HepG2 (cell line): ENCODE results near the gene KATNAL2. TPM values are rescaled to one million over a fixed set of nuclear protein-coding genes. Genes with fewer than 3 reads are reported as not detected.

Experiments used
- CREM ChIP-seq, 2 experiments: sonication (generic) in 1 of 2; formaldehyde crosslinking in 1 of 2; IDR thresholded peaks; 2 replicates each; pipeline versions ENCODE4 v1.4.0 to v1.6.1; 2016 to 2020; ENCODE audit warnings: antibody characterized with exemption in 1 of 2, mild to moderate bottlenecking in 1 of 2, missing genetic modification reagents in 1 of 2
- HMGXB3 ChIP-seq: sonication (generic); formaldehyde crosslinking; IDR thresholded peaks from 2 replicates; pipeline ENCODE4 v1.4.0; 2020; ENCODE audit warnings: missing genetic modification reagents, borderline replicate concordance
- RERE ChIP-seq: IDR thresholded peaks from 2 replicates; pipeline ENCODE4 v1.6.1; 2016; ENCODE audit warnings: low read depth, missing genetic modification reagents, missing compliant biosample characterization
- SAP130 ChIP-seq: IDR thresholded peaks from 2 replicates; pipeline ENCODE4 v1.6.1; 2016; ENCODE audit warnings: low read depth
- SKI ChIP-seq: fragments of 450-650 bp; IDR thresholded peaks from one replicate; pipeline ENCODE4 v1.6.1; 2018; ENCODE audit warnings: mild to moderate bottlenecking; ENCODE audit not compliant: partially characterized antibody
- ZGPAT ChIP-seq: IDR thresholded peaks from 2 replicates; pipeline ENCODE4 v1.6.1; 2016; ENCODE audit warnings: mild to moderate bottlenecking
- ZNF180 ChIP-seq: sonication (generic); formaldehyde crosslinking; IDR thresholded peaks from 2 replicates; pipeline ENCODE4 v1.4.0; 2020; ENCODE audit warnings: low read depth, missing genetic modification reagents, borderline replicate concordance
- ZNF574 ChIP-seq: sonication (generic); formaldehyde crosslinking; IDR thresholded peaks from 2 replicates; pipeline ENCODE4 v1.4.0; 2020; ENCODE audit warnings: missing genetic modification reagents
- ZNF672 ChIP-seq: sonication (generic); formaldehyde crosslinking; IDR thresholded peaks from 2 replicates; pipeline ENCODE4 v1.8.1; 2022; ENCODE audit warnings: missing genetic modification reagents
- ZSCAN30 ChIP-seq: sonication (generic); formaldehyde crosslinking; IDR thresholded peaks from 2 replicates; pipeline ENCODE4 v1.5.0; 2020; ENCODE audit warnings: mild to moderate bottlenecking, missing genetic modification reagents
- ZUFSP ChIP-seq: sonication (generic); formaldehyde crosslinking; IDR thresholded peaks from 2 replicates; pipeline ENCODE4 v1.9.0; 2021; ENCODE audit warnings: missing genetic modification reagents, mild to moderate bottlenecking, borderline replicate concordance
- polyA plus RNA-seq, 8 experiments: library from polyadenylated mRNA; depleted of rRNA in 3 of 8; stranded (reverse) in 7 of 8; unstranded in 1 of 8; fragments of >200 nt; fragmentation: Illumina TruSeq in 4 of 8; extraction: Trizol in 4 of 8; gene quantifications; 2 replicates each; pipeline versions ENCODE4 v1.2.1 to v1.2.3, GENCODE V29; 2011 to 2016; ENCODE audit warnings: low read depth in 4 of 8, missing spikeins in 1 of 8, mixed read lengths in 1 of 8; ENCODE audit not compliant: insufficient read depth in 1 of 8
- total RNA-seq, 5 experiments: library from RNA; depleted of rRNA; stranded (reverse); fragments of >200 nt; fragmentation: Illumina TruSeq; extraction: Trizol; gene quantifications; 2 replicates each; pipeline ENCODE4 v1.2.3, GENCODE V29; 2016; ENCODE audit warnings: low read depth in 1 of 5

Gene KATNAL2
- total and polyA plus RNA-seq, 2 of the 13 experiments (the other 11 are each of a cell fraction or from before 2014, with no cell fraction given), result not detected

- no peak for TF ChIP-seq HMGXB3
- no peak for TF ChIP-seq ZSCAN30 (CRISPR knock-in tag)
- no peak for TF ChIP-seq RERE (CRISPR knock-in tag)
- TF ChIP-seq CREM (IDR thresholded peaks at IDR 0.05), result no peak
- TF ChIP-seq CREM (CRISPR knock-in tag; IDR thresholded peaks at IDR 0.05), result no peak
- no peak for TF ChIP-seq ZUFSP
- peak; percentile 56 for TF ChIP-seq ZNF574 (CRISPR knock-in tag)
- TF ChIP-seq ZGPAT (CRISPR knock-in tag), result no peak
- peak; percentile 52 for TF ChIP-seq SAP130 (CRISPR knock-in tag)
- peak; percentile 47 for TF ChIP-seq SKI
- TF ChIP-seq ZNF180, result no peak
- TF ChIP-seq ZNF672 (CRISPR knock-in tag), result no peak
Observed at GRCh38 chr18:46917108-46917802, at the start of gene KATNAL2, which contains the start of gene PIAS2 (continued).
